Measurements from ENCODE around the gene UBE2E3.
"Not testable (repeated sequence)": the region's sequence is repeated elsewhere in the genome, so short reads cannot be mapped to it uniquely, and the experiment has no call there.

The UBE2E3 gene

DNA sequence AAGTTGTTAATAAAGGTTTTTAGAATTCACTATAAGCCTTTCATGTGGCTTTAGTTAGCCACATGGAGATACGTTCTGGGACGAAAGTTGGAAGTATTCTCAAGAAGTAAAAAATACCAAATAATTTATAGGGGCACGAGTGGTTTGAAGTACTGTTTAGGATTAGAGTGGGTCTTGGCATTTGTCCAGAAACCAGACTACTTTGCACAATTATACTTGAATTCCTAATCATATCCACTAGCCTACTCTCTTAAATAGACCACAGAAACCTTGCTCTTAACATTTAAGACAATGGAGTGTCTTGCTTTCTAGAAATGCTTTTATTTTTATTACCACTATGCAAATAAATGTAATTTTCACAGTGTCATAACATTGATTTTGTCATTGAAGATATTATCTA, 44.6 kb downstream of the UBE2E3 start:
- no peak for DNase-seq (ENCODE audit: low read depth)

- no peak for DNase-seq (ENCODE audit: low read depth)
Measured at GRCh38 chr2:181036445-181036844, 56.0 kb downstream of the UBE2E3 start.

DNA sequence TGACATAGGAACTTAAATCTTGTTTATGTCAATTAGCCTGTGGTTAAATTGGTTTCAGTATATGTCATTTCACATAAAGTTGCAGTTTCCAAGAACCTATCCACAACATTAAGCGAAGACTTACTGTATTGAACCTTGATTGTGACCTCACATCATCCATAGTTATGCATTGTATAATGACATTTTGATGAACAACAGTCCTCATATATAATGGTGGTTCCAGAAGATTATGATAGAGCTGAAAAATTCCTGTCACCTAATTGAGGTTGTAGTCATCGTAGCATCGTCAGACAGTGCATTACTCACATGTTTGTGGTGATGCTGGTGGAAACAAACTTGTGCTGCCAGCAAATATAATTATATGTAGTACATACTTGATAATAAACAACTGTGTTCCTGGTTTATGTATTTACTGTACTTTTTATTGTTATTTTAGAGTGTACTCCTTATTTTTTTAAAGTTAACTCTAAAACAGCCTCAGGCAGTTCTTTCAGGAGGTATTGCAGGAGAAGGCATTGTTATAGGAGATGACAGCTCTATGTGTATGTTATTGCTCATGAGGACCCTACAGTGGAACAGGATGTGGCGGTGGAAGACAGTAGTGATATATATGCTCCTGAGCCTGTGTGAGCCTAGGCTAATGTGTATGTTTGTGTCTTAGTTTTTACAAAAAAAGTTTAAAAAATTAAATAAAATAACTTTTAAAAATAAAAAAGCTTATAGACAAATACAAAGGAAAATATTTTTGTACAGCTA, 56.6 kb downstream of the UBE2E3 start:
- DNase-seq (ENCODE audit: low read depth): no peak

GRCh38 chr2:181037922-181038321, 57.5 kb downstream of the UBE2E3 start:
- no peak for DNase-seq (ENCODE audit: low read depth)

DNA sequence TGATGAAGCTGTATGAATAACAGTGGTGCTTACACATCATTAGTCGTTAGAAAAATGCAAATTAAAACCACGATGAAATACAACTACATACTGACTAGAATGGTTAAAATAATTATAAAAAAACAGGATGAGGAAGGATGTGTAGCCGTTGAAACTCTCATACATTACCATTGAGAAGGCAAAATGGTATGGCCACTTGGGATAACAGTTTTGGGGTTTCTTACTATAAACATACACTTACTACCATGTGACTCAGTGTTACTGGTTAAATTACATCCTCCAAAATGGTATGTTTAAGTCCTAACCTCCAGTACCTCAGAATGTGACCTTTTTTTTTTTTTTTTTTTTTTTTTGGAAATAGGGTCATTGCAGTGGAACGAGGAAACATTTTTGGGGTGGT, 58.4 kb downstream of the UBE2E3 start:
- DNase-seq (ENCODE audit: low read depth): no peak

GRCh38 chr2:181040839-181041238, 60.4 kb downstream of the UBE2E3 start:
- DNase-seq (ENCODE audit: low read depth): not testable (repeated sequence)

GRCh38 chr2:181041661-181042060, 61.3 kb downstream of the UBE2E3 start:
- no peak for DNase-seq (ENCODE audit: low read depth)

- DNase-seq (ENCODE audit: low read depth): no peak
Measured at GRCh38 chr2:181042706-181043105, 62.3 kb downstream of the UBE2E3 start.

- no peak for DNase-seq (ENCODE audit: low read depth)
Measured at GRCh38 chr2:181046833-181047232, 66.4 kb downstream of the UBE2E3 start.

- no peak for DNase-seq (ENCODE audit: low read depth)
Measured at GRCh38 chr2:181047829-181048228, 67.4 kb downstream of the UBE2E3 start.

GRCh38 chr2:181051861-181052522, 71.6 kb downstream of the UBE2E3 start:
- DNase-seq (ENCODE audit: low read depth): no peak

- no peak for DNase-seq (ENCODE audit: low read depth)
Measured at GRCh38 chr2:181052523-181052891, 72.1 kb downstream of the UBE2E3 start.

- DNase-seq (ENCODE audit: low read depth): no peak
Measured at GRCh38 chr2:181054256-181054655, 73.9 kb downstream of the UBE2E3 start.

DNA sequence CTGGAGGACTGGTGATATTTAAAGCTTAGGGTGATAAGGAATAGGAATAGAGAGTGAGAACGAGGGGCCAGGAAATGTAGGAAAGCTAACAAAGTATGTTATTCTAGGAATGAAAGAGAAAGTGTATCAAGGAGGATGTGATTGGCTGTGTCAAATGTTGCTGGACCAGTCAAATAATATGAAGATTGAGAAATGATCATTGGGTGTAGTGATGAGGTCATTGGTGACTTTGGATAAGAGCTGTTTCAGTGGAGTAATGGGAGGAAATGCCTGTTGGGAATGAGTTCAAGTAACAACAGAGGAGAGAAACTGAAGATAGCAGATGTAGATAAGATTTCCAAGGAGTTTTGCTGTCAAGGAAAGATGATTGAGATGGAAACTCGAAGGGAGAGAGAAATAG, 74.4 kb downstream of the UBE2E3 start:
- DNase-seq (ENCODE audit: low read depth): no peak

DNA sequence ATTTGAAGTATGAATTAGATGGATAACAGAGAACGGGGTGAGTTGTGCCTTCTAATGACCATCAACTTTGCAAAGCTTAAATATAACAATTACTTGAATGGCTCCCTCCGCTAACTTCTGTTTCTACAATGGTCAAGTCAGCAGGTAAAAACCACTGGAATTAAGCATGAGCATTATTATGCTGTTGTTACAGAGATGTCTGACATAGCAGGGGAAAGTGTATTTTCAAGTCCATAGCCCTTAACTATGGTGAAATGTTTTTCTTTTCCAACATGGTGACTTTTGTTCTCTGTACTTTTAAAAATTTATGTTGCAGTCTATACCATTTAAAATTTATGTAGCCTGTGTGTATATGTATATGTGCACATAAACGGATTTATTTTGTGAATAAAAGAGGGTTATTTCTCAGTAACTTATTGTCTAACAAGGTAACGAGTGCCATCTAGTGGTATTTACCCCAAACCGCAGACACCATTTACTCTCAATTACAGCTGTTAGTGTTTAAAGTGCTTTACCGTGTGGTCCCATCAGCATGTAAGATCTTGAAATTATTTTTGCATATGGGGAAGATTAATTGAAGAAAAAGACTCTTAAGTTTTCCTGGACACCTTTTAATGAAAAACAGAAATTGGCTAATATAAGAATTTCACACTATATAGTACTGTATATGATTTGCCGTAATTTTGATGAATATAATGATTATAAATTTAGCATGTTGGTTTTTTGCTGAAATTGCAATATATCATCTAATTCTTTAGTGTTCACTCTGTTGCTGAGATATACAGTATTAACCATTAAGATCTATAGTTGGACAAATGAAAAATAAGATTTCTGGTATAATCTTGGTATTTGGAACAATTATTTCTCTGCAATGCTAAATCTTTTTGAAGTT, 78.2 kb downstream of the UBE2E3 start:
- no peak for DNase-seq (ENCODE audit: low read depth)

- DNase-seq (ENCODE audit: low read depth): no peak
Measured at GRCh38 chr2:181063696-181064095, 83.3 kb downstream of the UBE2E3 start.

DNA sequence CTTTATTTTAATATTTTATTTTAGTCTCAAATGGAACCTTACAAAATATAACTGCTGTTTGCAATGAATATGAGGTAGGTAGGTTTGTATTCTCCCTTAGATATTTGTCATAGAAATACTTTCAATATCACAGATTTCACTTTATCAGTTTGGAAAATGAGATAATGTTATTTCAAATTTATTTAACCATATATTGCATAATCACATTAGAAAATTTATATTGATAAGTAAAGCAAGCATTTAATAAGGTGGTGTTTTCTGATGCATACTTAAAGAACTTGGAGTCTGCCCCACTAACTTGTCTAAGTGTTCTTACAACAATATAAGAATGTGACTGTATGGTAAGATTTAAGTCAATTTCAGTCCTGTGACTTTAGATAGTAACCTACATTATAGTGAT, 85.1 kb downstream of the UBE2E3 start:
- no peak for DNase-seq (ENCODE audit: low read depth)

DNA sequence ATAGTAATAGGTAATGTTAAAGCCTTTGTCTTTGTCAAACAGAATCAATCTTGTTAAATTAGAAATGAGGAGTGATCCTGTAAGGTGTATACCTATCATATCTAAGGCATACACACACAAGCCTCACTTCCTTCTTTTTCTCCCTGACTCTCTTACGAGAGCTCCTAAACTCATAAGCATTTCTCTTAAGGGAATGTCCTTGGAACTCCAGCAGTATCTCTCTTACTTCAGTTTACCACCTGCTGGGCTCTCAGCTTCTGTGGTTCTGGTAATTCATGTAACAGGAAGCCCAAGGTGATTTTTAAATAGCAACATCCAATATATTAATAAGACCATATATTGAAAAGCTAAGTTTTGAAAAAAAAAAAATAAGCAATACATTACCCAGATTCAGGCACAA, 85.9 kb downstream of the UBE2E3 start:
- DNase-seq (ENCODE audit: low read depth): no peak

DNA sequence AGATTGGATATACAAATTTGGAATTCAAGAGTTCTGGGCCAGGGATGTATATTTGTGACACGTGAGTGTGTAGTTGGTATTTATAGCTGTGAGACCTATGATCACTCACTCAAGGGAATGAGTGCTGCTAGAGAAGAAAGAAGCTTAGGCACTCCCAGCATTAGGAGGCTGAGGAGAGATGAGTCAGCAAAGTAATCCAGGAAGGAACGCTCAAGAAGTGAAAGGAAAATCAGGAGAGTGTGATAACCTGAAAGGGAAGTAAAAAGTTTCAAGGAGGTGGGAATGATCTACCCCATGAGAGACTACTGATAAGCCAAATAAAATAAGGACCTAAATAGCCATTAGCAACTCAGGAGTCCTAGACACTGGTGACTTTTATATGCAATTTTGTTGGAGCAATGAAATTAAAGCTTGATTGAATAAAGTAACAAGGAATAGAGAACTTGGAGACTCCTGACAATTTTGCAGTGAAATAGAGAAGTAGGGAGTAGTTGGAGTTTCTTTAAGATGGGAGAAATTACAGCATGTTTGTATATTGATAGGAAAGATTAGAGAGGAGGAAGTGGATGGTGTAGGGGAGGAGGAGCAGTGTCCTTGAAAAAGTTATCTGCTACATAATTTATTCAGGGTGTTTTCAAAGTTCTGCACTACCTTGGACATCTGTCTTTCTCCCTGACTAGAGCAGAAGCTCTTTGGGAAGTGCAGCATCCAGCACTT, 89.9 kb downstream of the UBE2E3 start:
- no peak for DNase-seq (ENCODE audit: low read depth)

DNA sequence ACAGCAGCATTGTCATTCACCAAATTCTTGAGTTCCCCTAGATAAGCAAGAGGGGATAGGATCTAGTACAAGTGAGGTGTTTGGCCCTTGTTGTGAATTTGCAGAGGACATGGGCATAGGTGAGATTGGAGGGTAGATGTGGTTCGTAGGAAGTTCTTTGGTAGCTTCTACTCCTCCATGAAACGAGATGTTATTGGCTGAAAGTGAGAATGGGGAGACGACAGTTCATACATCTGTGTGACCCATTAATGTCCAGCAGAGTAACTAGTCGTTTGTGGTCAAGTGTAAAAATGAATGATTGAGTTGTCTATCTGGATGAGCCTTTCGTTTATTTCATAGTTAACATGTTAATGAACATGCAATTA, 90.4 kb downstream of the UBE2E3 start:
- DNase-seq (ENCODE audit: low read depth): no peak

GRCh38 chr2:181072486-181073235, 92.3 kb downstream of the UBE2E3 start:
- DNase-seq (ENCODE audit: low read depth): no peak

DNA sequence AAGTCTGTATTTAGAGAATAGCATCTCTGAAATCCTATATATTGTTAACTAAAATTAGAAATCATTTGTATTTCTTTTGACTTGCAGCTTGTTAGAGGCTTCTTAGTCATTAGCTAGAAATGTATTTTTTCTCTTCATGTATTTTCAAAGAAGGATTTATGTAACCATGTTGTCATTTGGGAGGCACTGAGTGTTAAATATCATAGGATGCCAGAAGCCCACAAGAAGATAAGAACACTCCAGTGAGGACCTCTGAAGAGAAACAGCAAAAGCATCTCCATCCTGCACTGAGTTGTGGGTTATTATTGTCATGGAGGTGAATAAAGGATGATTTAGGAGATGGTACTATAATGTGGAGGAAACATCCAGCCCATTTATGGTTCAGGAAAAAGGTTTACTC, 93.5 kb downstream of the UBE2E3 start:
- DNase-seq (ENCODE audit: low read depth): no peak
